NCI-H2227 treated with DMSO at 0.1 percent for 48 hours (cell line): Measurements from ENCODE around the gene PRKAR1B.
"Not testable (repeated sequence)": the region's sequence is repeated elsewhere in the genome, so short reads cannot be mapped to it uniquely, and the experiment has no call there.

ENCODE experiments used
- DNase-seq: peaks from one replicate; lab custom pipeline; 2025; lab: John Stamatoyannopoulos, UW

The PRKAR1B gene

DNA sequence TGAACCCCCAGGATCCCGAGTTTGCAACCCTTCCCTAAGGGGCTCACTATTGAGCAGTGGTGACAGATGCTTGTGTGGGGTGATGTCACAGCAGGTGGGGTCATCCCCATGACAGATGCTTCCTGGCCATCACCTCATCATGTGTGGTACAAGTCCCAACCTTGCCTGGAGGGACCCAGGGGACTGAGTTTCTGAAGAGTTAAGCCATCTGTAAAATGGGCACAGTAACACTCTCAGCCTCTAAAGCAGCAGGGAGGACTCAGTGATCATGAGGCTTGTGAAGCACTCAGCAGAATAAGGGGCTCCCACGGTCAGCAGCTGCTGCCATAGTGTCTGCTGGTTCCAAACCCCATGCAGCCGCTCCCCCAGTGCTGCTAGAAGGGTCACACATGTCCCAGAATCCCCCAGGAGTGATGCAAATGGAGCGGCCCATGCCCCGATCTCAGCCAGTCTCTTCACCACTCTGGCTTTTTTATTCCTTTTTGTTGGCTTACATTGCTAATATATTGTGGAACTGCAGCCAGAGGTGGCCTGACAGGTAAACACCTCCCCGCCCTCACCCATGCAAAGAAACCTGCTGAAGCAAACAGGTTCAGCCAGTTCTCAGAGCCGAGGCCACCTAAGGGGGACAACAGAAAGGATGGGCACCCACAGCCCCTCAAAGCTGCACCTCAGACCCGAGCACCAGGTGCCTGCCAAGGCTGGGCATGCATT is 105.4 kb downstream of the PRKAR1B start:
- no peak for DNase-seq

GRCh38 chr7:620885-621284 is 106.2 kb downstream of the PRKAR1B start:
- no peak for DNase-seq

- no peak for DNase-seq
Measured at GRCh38 chr7:620056-620455, 107.0 kb downstream of the PRKAR1B start.

GRCh38 chr7:619368-619840 is 107.7 kb downstream of the PRKAR1B start:
- no peak for DNase-seq

- DNase-seq: no peak
Measured at GRCh38 chr7:618539-619367, 108.3 kb downstream of the PRKAR1B start.

- DNase-seq: no peak
Measured at GRCh38 chr7:617614-618538, 109.2 kb downstream of the PRKAR1B start.

GRCh38 chr7:613442-614140 is 113.5 kb downstream of the PRKAR1B start:
- no peak for DNase-seq

DNA sequence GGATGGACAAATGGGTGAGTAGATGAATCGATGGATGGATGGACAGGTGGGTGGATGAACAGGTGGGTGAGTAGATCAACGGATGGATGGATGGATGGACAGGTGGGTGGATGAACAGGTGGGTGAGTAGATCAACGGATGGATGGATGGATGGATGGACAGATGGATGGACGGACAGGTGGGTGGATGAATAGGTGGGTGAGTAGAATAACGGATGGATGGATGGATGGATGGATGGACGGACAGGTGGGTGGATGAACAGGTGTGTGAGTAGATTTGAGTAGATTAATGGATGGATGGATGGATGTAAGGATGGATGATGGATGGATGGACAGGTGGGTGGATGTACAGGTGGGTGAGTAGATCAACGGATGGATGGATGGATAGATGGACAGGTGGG is 115.2 kb downstream of the PRKAR1B start:
- DNase-seq: not testable (repeated sequence)

GRCh38 chr7:611281-611810 is 115.7 kb downstream of the PRKAR1B start:
- DNase-seq: no peak

DNA sequence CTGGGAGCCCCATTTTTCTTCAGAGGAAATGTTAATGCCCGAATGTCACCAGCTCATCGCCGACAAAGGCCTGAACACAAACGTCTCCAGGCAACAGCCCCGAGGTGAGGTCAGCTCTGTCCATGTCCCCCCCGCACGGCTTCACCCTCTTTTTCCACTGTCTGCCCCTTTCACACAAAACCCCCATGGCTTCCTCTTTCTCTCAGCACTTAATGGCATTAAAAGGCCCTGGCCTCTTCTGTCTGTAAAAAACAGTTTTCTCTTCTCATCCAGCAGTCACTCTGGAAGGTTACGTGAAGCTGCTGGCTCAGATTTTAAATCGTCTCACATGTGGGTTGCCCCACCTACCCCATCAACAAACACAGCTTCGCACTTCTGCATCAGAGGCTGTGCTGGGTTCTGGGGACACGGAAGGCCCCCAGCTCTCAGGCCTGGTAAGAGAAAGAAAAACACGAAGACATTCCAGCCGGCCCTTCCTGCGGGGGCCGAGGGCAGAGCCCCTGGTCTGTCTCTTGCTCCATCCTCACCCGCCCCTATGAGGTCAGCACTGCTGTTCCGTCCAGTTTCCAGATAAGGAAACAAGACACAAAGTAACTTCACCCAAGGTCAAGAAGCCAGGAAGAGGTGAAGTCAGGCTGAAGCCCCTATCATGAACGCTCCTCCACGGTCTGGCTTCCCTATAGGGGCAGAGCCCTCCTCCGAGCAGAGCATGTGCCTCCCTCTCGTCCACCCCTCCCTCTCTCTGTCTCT is 116.4 kb downstream of the PRKAR1B start:
- DNase-seq: no peak

- DNase-seq: no peak
Measured at GRCh38 chr7:610141-610530, 116.9 kb downstream of the PRKAR1B start.

DNA sequence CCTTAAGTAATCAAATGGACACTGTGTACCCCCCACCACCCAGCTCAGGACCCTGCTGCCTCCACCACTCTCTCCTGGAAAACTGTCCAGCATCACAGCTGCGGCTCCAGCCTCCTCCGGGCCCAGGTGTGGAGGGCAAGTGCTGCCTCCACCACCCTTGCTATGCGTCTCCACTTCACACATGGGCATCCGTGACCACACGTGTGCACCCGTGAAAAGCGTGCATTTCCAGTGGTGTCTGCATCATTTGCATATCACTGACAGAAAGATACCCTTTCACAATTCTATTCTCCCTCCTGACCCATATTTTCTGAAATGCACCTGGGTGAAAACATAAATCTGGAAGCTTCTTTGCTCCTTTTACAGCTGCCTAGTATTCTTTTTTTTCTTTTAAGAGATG is 117.7 kb downstream of the PRKAR1B start:
- no peak for DNase-seq

DNA sequence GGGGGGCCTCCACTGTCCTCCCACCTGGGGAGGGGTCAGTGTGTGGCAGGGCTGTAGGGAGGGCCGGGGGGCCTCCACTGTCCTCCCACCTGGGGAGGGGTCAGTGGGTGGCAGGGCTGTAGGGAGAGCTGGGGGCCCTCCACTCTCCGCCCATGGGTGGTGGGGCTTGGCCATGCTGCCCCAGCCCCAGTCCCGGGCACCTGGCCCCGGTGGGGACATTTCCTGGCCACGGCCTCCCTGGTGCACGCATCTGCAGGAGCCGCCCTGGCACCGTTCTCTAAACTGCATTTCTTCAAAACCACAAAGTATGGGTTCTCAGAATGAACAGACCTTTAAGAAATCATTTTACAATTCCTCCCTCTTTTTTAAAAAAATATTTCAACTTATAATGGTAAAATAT is 118.1 kb downstream of the PRKAR1B start:
- DNase-seq: no peak

GRCh38 chr7:608361-608760 is 118.7 kb downstream of the PRKAR1B start:
- DNase-seq: no peak

GRCh38 chr7:607938-608337 is 119.1 kb downstream of the PRKAR1B start:
- no peak for DNase-seq

DNA sequence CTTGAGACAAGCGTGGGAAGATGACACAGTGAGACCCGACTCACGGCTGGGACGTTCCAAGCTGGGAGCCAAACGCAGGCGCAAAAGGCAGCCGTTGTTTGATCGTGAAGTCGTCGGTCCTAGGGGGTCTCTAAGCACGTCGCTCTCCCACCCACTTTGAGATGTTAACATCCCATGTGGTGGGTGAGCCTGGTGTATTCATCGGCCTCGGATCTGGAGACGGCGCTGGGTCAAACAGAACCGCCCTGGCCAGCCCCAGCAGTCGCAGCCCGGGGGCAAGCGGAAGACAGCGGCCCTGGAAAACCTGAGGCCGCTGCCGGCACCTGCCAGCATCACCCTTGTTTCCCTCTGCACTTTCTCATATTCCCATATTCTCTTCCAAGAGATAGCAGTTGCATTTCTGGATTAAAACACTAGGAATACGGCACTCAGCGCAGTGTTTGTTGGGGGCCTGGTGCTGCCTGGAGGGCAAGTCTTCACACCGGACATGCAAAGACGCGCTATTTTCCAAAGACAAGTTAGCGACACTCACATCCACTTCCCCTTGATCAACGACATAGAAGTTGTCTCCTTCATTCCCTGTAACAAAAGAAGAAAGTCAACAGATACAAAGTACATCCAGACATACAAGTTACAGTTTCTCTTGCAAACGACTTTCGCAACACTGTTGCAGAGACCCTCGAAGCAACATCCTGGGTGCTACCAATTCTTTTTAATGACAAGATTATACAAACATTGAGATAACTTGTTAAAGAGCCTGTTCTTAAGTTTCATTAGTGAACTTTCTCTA is 121.2 kb downstream of the PRKAR1B start:
- no peak for DNase-seq

- no peak for DNase-seq
Measured at GRCh38 chr7:604884-605531, 122.1 kb downstream of the PRKAR1B start.

DNA sequence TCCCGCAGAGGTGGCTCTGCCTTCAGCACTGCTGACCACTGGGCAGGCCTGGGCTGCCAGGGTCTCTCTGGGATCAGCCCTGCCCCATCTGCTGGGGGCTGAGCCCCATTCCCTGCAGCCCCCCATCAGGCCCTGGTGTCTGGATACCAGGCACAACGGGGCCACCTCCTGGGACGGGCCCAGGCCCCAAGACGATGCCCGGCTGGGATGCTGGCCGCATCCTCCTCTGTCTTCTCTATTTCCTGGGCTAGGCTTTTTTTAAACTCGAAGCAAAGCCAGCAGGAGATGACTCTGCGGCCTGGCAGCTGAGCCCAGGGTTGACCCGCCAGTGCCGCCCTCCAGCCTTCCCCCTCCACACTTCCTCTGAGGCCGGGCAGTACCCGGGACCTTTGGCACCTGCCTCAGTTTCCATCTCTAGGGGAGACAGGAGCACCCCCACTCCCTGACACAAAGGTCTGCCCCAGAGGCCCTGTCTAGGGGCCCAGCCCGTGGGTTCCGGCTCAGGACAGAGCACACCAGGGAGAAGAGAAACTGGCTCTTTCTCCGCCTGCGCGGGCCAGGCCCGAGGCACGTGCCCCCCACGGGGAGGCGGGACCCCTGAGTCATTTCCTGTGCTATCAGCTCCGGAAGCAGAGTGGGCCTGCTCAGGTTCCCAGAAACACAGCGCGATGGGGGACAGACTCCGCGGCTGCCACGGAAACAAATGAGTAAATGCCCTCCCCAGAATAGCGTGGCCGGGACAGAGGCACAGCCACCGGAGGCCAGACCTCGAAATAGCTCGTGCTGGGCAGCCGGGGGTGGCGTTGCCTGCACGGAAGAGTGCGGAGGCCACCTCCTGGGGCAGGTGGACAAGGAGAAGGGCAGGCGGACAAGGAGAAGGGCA is 122.8 kb downstream of the PRKAR1B start:
- DNase-seq: no peak
